ENCODE measurements around the gene PLS3. TPM values are rescaled to one million over a fixed set of nuclear protein-coding genes. Genes with fewer than 3 reads are reported as not detected.

Gene PLS3
- total RNA-seq, 2 donors from 2014 or later = 34.8 to 47.5 TPM

- no peaks in the 10 kb centered on the region for H3K27me3 ChIP-seq
- intact Hi-C loops (cut with DNase I) = no loop called here
- ATAC-seq = no peak
- no peaks in the 10 kb centered on the region for H3K4me1 ChIP-seq
- WGBS, 2 donors = 81% methylated on average over 4 to 5 of the region's 5 CpGs
- no peak overlapping the region for H3K4me3 ChIP-seq
- TF ChIP-seq POLR2A (IDR thresholded peaks at IDR 0.05) = no peak
- no peak for TF ChIP-seq CTCF (IDR thresholded peaks at IDR 0.05)
- no peaks in the 10 kb centered on the region for H3K9me3 ChIP-seq
- H3K27ac ChIP-seq = no peak overlapping the region
- H3K36me3 ChIP-seq (replicated peaks in 1 of 2; ENCODE audit: insufficient read depth in 1 of 2, low read depth in 2 of 2) = no peaks in the 10 kb centered on the region
- no peak for DNase-seq
Observed at GRCh38 chrX:115652221-115652620, 91.2 kb downstream of the PLS3 start.

DNA sequence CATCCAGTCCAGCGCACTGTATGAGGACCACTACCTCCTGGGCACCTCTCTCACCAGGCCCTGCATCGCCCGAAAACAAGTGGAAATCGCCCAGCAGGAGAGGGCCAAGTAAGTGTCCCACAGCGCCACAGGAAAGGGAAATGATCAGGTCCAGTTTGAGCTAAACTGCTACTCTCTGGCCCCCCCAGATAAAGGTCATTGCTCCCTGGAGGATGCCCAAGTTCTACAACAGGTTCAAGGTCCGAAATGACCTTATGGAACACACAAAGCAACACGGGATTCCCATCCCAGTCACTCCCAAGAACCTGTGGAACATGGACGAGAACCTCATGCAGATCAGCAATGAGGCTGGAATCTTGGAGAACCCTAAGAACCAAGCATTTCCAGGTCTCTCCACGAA, 104.1 kb downstream of the PLS3 start:
- TF ChIP-seq CTCF (IDR thresholded peaks at IDR 0.05) (no peak), POLR2A (IDR thresholded peaks at IDR 0.05) (no peak)
- H3K27ac ChIP-seq = no peak overlapping the region
- WGBS, 2 donors = 85% methylated on average over 8 of the region's 9 CpGs; no CpG with 5 or more reads in 1 of the 2 donors
- intact Hi-C loops (cut with DNase I) = no loop called here
- DNase-seq (no peak), ATAC-seq (no peak)
- H3K9me3 ChIP-seq = no peaks in the 10 kb centered on the region
- H3K4me3 ChIP-seq = no peak overlapping the region
- H3K27me3 ChIP-seq = no peaks in the 10 kb centered on the region
- H3K4me1 ChIP-seq = no peaks in the 10 kb centered on the region
- H3K36me3 ChIP-seq (replicated peaks in 1 of 2; ENCODE audit: insufficient read depth in 1 of 2, low read depth in 2 of 2) = no peaks in the 10 kb centered on the region

DNA sequence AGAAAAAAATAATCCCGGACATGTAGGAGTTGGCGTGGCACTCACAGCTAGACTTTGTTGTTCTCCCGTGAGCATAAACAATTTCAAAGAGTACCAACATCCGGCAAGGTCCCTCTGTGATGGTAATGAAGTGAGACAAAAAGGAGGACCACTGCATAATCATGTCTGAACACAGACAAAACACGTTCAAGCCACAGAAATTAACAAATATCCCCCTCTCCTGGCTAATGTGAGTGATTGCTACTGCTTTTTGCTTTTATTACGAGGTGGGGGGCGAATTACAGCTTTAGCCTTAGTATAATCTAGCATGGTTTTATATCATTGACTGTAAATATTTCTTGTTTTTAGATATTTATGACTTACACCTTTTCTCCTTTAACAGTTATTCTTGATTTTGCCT, 118.5 kb downstream of the PLS3 start:
- Histone ChIP-seq H3K4me3 (no peak overlapping the region), H3K27ac (no peak overlapping the region), H3K27me3 (no peaks in the 10 kb centered on the region), H3K9me3 (no peaks in the 10 kb centered on the region), H3K4me1 (no peaks in the 10 kb centered on the region), H3K36me3 (replicated peaks in 1 of 2; ENCODE audit: insufficient read depth in 1 of 2, low read depth in 2 of 2) (no peaks in the 10 kb centered on the region)
- no peak for DNase-seq
- intact Hi-C loops (cut with DNase I) = no loop called here
- no peak for ATAC-seq
- 9 to 16% methylated on average over 7 of the region's 7 CpGs for WGBS, 2 donors
- TF ChIP-seq CTCF (IDR thresholded peaks at IDR 0.05) (peak in 2 of 7 experiments; percentile 24 to 30), POLR2A (IDR thresholded peaks at IDR 0.05) (no peak)

- Histone ChIP-seq H3K36me3 (replicated peaks in 1 of 2; ENCODE audit: insufficient read depth in 1 of 2, low read depth in 2 of 2) (no peaks in the 10 kb centered on the region), H3K4me3 (no peak overlapping the region), H3K9me3 (no peaks in the 10 kb centered on the region), H3K27me3 (no peaks in the 10 kb centered on the region), H3K4me1 (no peaks in the 10 kb centered on the region), H3K27ac (no peak overlapping the region)
- WGBS, 2 donors = 53 to 94% methylated on average over 3 to 4 of the region's 4 CpGs
- DNase-seq (no peak), ATAC-seq (no peak)
- intact Hi-C loops (cut with DNase I) = no loop called here
- no peak for TF ChIP-seq POLR2A (IDR thresholded peaks at IDR 0.05)
- no peak for TF ChIP-seq CTCF (IDR thresholded peaks at IDR 0.05)
Observed at GRCh38 chrX:115687595-115687994, 126.6 kb downstream of the PLS3 start.

GRCh38 chrX:115689931-115690330, 129.0 kb downstream of the PLS3 start:
- no peak for TF ChIP-seq POLR2A (IDR thresholded peaks at IDR 0.05)
- no peak for TF ChIP-seq CTCF (IDR thresholded peaks at IDR 0.05)
- Histone ChIP-seq H3K27ac (no peak overlapping the region), H3K36me3 (replicated peaks in 1 of 2; ENCODE audit: insufficient read depth in 1 of 2, low read depth in 2 of 2) (no peaks in the 10 kb centered on the region), H3K9me3 (no peaks in the 10 kb centered on the region), H3K27me3 (no peaks in the 10 kb centered on the region), H3K4me3 (no peak overlapping the region), H3K4me1 (no peaks in the 10 kb centered on the region)
- 51 to 56% methylated on average over 4 of the region's 4 CpGs for WGBS, 2 donors
- no peak for ATAC-seq
- intact Hi-C loops (cut with DNase I) = no loop called here
- no peak for DNase-seq
